Hematopoietic multipotent progenitor cell treated with erythropoietin and hydrocortisone succinate and interleukin-3 and kit ligand, for 4 days (in vitro differentiated cells): Measurements from ENCODE around the gene EGFL7.

Experiments used
- DNase-seq: peaks from one replicate; pipeline ENCODE4 v3.0.0-alpha.2; 2015

EGFL7 gene

GRCh38 chr9:136661641-136662325 is 933 bp upstream of the EGFL7 start:
- DNase-seq: peak; percentile 18

GRCh38 chr9:136662326-136662655 is 425 bp upstream of the EGFL7 start:
- DNase-seq: no peak

- peak; percentile 57 for DNase-seq
Observed at GRCh38 chr9:136664000-136664915, 1.5 kb downstream of the EGFL7 start.

- DNase-seq: peak; percentile 85
Observed at GRCh38 chr9:136665111-136665703, 2.5 kb downstream of the EGFL7 start.

- DNase-seq: peak; percentile 74
Observed at GRCh38 chr9:136665704-136666371, 3.1 kb downstream of the EGFL7 start.

- peak; percentile 54 for DNase-seq
Observed at GRCh38 chr9:136666372-136667213, 3.9 kb downstream of the EGFL7 start.

- DNase-seq: peak; percentile 18
Observed at GRCh38 chr9:136667214-136667939, 4.7 kb downstream of the EGFL7 start.

GRCh38 chr9:136667940-136668760 is 5.4 kb downstream of the EGFL7 start:
- peak; percentile 64 for DNase-seq

GRCh38 chr9:136668983-136669790 is 6.5 kb downstream of the EGFL7 start:
- DNase-seq: peak; percentile 78

GRCh38 chr9:136669791-136670464 is 7.2 kb downstream of the EGFL7 start:
- DNase-seq: peak; percentile 41

- DNase-seq: peak; percentile 26
Observed at GRCh38 chr9:136670576-136671253, 8.0 kb downstream of the EGFL7 start.

GRCh38 chr9:136671254-136671614 is 8.5 kb downstream of the EGFL7 start:
- peak; percentile 38 for DNase-seq

GRCh38 chr9:136671646-136672430 is 9.1 kb downstream of the EGFL7 start:
- peak; percentile 72 for DNase-seq

GRCh38 chr9:136672431-136673087 is 9.8 kb downstream of the EGFL7 start:
- DNase-seq: peak; percentile 48

- DNase-seq: peak; percentile 53
Observed at GRCh38 chr9:136673088-136673974, 10.6 kb downstream of the EGFL7 start.
